DOHH2 (cell line): ENCODE results near the gene HRH1.

Experiments used
- CTCF ChIP-seq: fragments of 200-600 bp; sonication (generic); IDR thresholded peaks from one replicate; pipeline ENCODE4 v1.5.1; 2014; ENCODE audit warnings: antibody characterized with exemption, mild to moderate bottlenecking, low read depth, low read length; ENCODE audit not compliant: poor library complexity, severe bottlenecking
- EZH2phosphoT487 ChIP-seq: fragments of 200-600 bp; sonication (generic); IDR thresholded peaks from 2 replicates; pipeline ENCODE4 v1.6.1; 2017; ENCODE audit warnings: borderline replicate concordance, mild to moderate bottlenecking, antibody characterized with exemption, low read length, moderate library complexity, mixed read lengths

GRCh38 chr3:11187681-11188080 is 33.4 kb downstream of the HRH1 start:
- TF ChIP-seq CTCF (no peak), EZH2phosphoT487 (no peak)
